ENCODE measurements around the gene DVL1. TPM values are rescaled to one million over a fixed set of nuclear protein-coding genes. Genes with fewer than 3 reads are reported as not detected.

Gene DVL1
- total RNA-seq, 1 donor from 2014 or later: 66.0 TPM

GRCh38 chr1:1393428-1393827, 44.2 kb upstream of the DVL1 start:
- peaks cover 11% of the 10 kb centered on the region for H3K4me1 ChIP-seq

DNA sequence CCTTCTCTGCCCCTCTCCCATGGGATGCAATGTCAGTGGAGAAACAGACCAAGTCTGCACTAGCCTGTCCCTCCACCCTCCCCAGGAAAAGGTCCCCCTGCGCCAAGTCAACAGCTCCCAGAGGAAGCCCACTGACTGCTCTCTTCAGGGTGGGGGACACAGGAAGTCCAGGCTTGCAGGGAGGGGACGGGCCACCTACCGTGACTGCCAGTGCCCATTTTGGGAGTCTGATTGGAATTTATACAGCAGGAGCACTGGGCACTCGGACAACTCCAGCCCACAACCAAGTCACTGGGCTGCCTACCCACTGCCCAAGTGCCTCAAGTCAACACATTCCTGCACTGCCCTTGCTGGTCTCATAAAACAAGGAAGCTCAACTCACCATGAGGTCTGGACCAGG, 43.8 kb upstream of the DVL1 start:
- Histone ChIP-seq H3K4me1 (peaks cover 8% of the 10 kb centered on the region), H3K36me3 (peaks cover 95% of the 10 kb centered on the region), H3K27me3 (no peaks in the 10 kb centered on the region), H3K4me3 (no peak overlapping the region), H3K27ac (no peak overlapping the region), H3K9me3 (no peaks in the 10 kb centered on the region)
- intact Hi-C loops (cut with DNase I): no loop called here
- ATAC-seq (no peak), DNase-seq (no peak)
- TF ChIP-seq CTCF (IDR thresholded peaks at IDR 0.05): no peak

More at GRCh38 chr1:1393428-1393827, 44.2 kb upstream of the DVL1 start:
- TF ChIP-seq CTCF (IDR thresholded peaks at IDR 0.05): no peak
- intact Hi-C loops (cut with DNase I): no loop called here
- no peak for DNase-seq
- H3K27me3 ChIP-seq: no peaks in the 10 kb centered on the region
- no peak overlapping the region for H3K4me3 ChIP-seq
- peaks cover 92% of the 10 kb centered on the region for H3K36me3 ChIP-seq
- H3K9me3 ChIP-seq: no peaks in the 10 kb centered on the region
- H3K27ac ChIP-seq: no peak overlapping the region
- no peak for ATAC-seq

DNA sequence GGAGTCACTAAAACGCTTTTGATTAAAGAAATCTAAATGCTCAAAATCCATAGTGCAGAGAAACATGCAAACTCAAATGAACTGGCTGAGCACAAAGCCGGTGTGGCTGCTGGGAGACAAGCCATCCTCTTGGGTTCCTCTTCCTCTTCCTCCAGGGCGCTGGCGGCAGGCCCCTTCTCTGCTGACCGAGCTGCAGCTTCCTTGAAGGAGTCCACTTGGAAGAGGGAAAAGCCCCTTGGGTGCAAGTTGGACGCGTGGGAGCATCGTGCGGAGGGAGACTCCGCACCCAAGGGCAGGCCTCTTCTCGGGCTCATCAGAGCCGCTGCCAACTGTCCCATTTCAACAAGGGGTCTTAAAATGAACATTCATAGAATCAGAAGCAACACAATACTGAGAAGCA, 42.0 kb upstream of the DVL1 start:
- no peak overlapping the region for H3K4me3 ChIP-seq
- DNase-seq (no peak), ATAC-seq (no peak)
- H3K27ac ChIP-seq: peak overlapping the region; percentile 36
- H3K36me3 ChIP-seq: peaks cover 99% of the 10 kb centered on the region
- intact Hi-C loops (cut with DNase I): no loop called here
- no peak for TF ChIP-seq CTCF (IDR thresholded peaks at IDR 0.05)
- H3K4me1 ChIP-seq: no peaks in the 10 kb centered on the region
- H3K27me3 ChIP-seq: no peaks in the 10 kb centered on the region
- H3K9me3 ChIP-seq: no peaks in the 10 kb centered on the region

DNA sequence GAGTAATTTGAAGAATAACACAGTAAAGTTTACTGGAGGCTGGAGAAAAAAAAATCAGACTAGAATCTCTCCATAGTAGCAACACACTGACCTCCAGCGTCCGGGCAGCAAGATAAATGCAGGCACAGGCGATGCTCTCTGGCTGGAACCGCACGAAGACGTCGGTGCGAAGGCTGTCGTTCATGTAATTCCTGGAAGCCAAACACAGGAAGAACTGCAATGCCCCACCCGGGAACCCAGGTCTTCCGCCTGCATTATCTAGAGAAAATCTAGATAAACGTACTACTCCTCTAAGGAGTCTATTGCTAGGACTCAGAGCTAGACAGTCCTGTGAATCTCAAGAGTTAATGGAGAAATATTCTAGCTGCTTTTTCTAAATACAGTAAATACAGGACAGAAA, 41.5 kb upstream of the DVL1 start:
- no peaks in the 10 kb centered on the region for H3K27me3 ChIP-seq
- H3K27ac ChIP-seq: no peak overlapping the region
- H3K4me1 ChIP-seq: no peaks in the 10 kb centered on the region
- DNase-seq (no peak), ATAC-seq (no peak)
- intact Hi-C loops (cut with DNase I): no loop called here
- TF ChIP-seq CTCF (IDR thresholded peaks at IDR 0.05): no peak
- H3K36me3 ChIP-seq: peaks cover 100% of the 10 kb centered on the region
- no peaks in the 10 kb centered on the region for H3K9me3 ChIP-seq
- H3K4me3 ChIP-seq: no peak overlapping the region

- TF ChIP-seq CTCF (IDR thresholded peaks at IDR 0.05): no peak
- no peaks in the 10 kb centered on the region for H3K9me3 ChIP-seq
- no peak for DNase-seq
- H3K27me3 ChIP-seq: no peaks in the 10 kb centered on the region
- H3K36me3 ChIP-seq: peaks cover 78% of the 10 kb centered on the region
- no peak overlapping the region for H3K27ac ChIP-seq
- no peak for ATAC-seq
- intact Hi-C loops (cut with DNase I): no loop called here
- no peak overlapping the region for H3K4me3 ChIP-seq
- H3K4me1 ChIP-seq: no peaks in the 10 kb centered on the region
Observed at GRCh38 chr1:1388078-1388472, 38.9 kb upstream of the DVL1 start.

Measured in upper lobe of right lung (tissue), 1 donor.